CD4-positive, CD25-positive, alpha-beta regulatory T cell (primary cell): Measurements from ENCODE around the gene TPM4. TPM values are rescaled to one million over a fixed set of nuclear protein-coding genes. Genes with fewer than 3 reads are reported as not detected.

Source experiments
- ATAC-seq, 2 donors: fragments of 150-1000 bp; cut with Tn5 transposase; one replicate each; pipeline ENCODE4 v1.10.0; 2021; ENCODE audit warnings: low read depth in 2 of 2, moderate number of reproducible peaks in 2 of 2, moderate library complexity in 1 of 2
- DNase-seq, 3 donors: peaks; one replicate each; pipeline versions ENCODE4 v3.0.0 to v3.0.0-alpha.2; 2012 to 2022; ENCODE audit warnings: mixed read lengths in 1 of 3
- H3K27ac ChIP-seq: one replicate; pipeline ENCODE4 v1.7.0; 2013; ENCODE audit warnings: mild to moderate bottlenecking, low read length; ENCODE audit not compliant: insufficient read depth, poor library complexity, severe bottlenecking
- H3K27me3 ChIP-seq: one replicate; pipeline ENCODE4 v1.7.0; 2013; ENCODE audit warnings: low read length; ENCODE audit not compliant: control insufficient read depth, insufficient read depth
- H3K36me3 ChIP-seq: one replicate; pipeline ENCODE4 v1.7.0; 2013; ENCODE audit warnings: mild to moderate bottlenecking, low read length, moderate library complexity; ENCODE audit not compliant: control insufficient read depth, insufficient read depth
- H3K4me1 ChIP-seq: 2 replicates; pipeline ENCODE4 v1.7.0; 2013; ENCODE audit warnings: mild to moderate bottlenecking, low read length; ENCODE audit not compliant: insufficient read depth, control insufficient read depth, poor library complexity, severe bottlenecking
- H3K4me3 ChIP-seq: one replicate; pipeline ENCODE4 v1.7.0; 2013; ENCODE audit warnings: low read depth, mild to moderate bottlenecking, low read length, moderate library complexity
- H3K9me3 ChIP-seq, 2 experiments: 1 replicate in 1 of 2; 2 replicates in 1 of 2; pipeline ENCODE4 v1.7.0; 2013; ENCODE audit warnings: low read length in 2 of 2, mild to moderate bottlenecking in 1 of 2, moderate library complexity in 1 of 2; ENCODE audit not compliant: control insufficient read depth in 2 of 2
- H3K27ac Mint-ChIP-seq, 3 donors: one replicate each; pipeline ENCODE4 v1.8.0; 2020 to 2022; ENCODE audit warnings: mild to moderate bottlenecking in 3 of 3, mixed read lengths in 3 of 3, moderate library complexity in 2 of 3
- H3K27me3 Mint-ChIP-seq: one replicate; pipeline ENCODE4 v1.8.0; 2022; ENCODE audit warnings: mild to moderate bottlenecking, mixed read lengths
- H3K36me3 Mint-ChIP-seq: one replicate; pipeline ENCODE4 v1.8.0; 2020; ENCODE audit warnings: mixed read lengths
- H3K4me1 Mint-ChIP-seq, 4 donors: one replicate each; pipeline ENCODE4 v1.8.0; 2020 to 2022; ENCODE audit warnings: mixed read lengths in 4 of 4, mild to moderate bottlenecking in 1 of 4
- H3K4me3 Mint-ChIP-seq, 4 donors: one replicate each; pipeline ENCODE4 v1.8.0; 2020 to 2022; ENCODE audit warnings: mild to moderate bottlenecking in 4 of 4, mixed read lengths in 4 of 4, moderate library complexity in 3 of 4
- H3K9me3 Mint-ChIP-seq, 7 donors: one replicate each; pipeline ENCODE4 v1.8.0; 2020 to 2022; ENCODE audit warnings: mixed read lengths in 7 of 7, mild to moderate bottlenecking in 3 of 7, moderate library complexity in 2 of 7
- polyA plus RNA-seq, 4 donors: library from polyadenylated mRNA; unstranded; fragments of 300-500 nt; fragmentation: Illumina TruSeq; gene quantifications; one replicate each; pipeline ENCODE4 v1.2.3, GENCODE V29; 2021
- total RNA-seq: library from RNA; stranded (reverse); gene quantifications from one replicate; pipeline ENCODE4 v1.2.3, GENCODE V29; 2022

The TPM4 gene
- total and polyA plus RNA-seq, 5 donors from 2014 or later: 109 to 305 (median 150) TPM

- Histone ChIP-seq H3K4me3 (no peak overlapping the region), H3K4me1 (peaks cover 7% of the 10 kb centered on the region), H3K27me3 (peaks cover 5% of the 10 kb centered on the region), H3K36me3 (no peaks in the 10 kb centered on the region), H3K27ac (no peak overlapping the region), H3K9me3 (no peaks in the 10 kb centered on the region)
- Mint-ChIP-seq H3K27me3 (peaks cover 4% of the 10 kb centered on the region), H3K4me3 (no peak overlapping the region), H3K4me1 (peaks cover 4 to 16% (median 6%) of the 10 kb centered on the region in 4 donors), H3K36me3 (no peaks in the 10 kb centered on the region), H3K27ac (no peak overlapping the region), H3K9me3 (peaks cover 0 to 1% (median 0%) of the 10 kb centered on the region in 7 donors)
- no peak for ATAC-seq
- no peak for DNase-seq
Measured at GRCh38 chr19:16042533-16043085, 33.7 kb upstream of the TPM4 start.

GRCh38 chr19:16043156-16043757 is 33.0 kb upstream of the TPM4 start:
- Histone ChIP-seq H3K36me3 (no peaks in the 10 kb centered on the region), H3K9me3 (no peaks in the 10 kb centered on the region), H3K4me1 (peaks cover 7% of the 10 kb centered on the region), H3K27me3 (peaks cover 5% of the 10 kb centered on the region), H3K4me3 (no peak overlapping the region), H3K27ac (no peak overlapping the region)
- no peak overlapping the region for H3K27ac Mint-ChIP-seq
- no peaks in the 10 kb centered on the region for H3K36me3 Mint-ChIP-seq
- H3K4me3 Mint-ChIP-seq: no peak overlapping the region
- H3K27me3 Mint-ChIP-seq: peaks cover 4% of the 10 kb centered on the region
- H3K9me3 Mint-ChIP-seq: peaks cover 0 to 1% (median 0%) of the 10 kb centered on the region in 7 donors
- DNase-seq (no peak), ATAC-seq (no peak)
- H3K4me1 Mint-ChIP-seq: peaks cover 4 to 16% (median 6%) of the 10 kb centered on the region in 4 donors

- DNase-seq (no peak), ATAC-seq (no peak)
- Mint-ChIP-seq H3K27ac (no peak overlapping the region), H3K4me1 (peaks cover 4 to 16% (median 6%) of the 10 kb centered on the region in 4 donors), H3K9me3 (no peaks in the 10 kb centered on the region), H3K4me3 (no peak overlapping the region), H3K36me3 (no peaks in the 10 kb centered on the region), H3K27me3 (peaks cover 4% of the 10 kb centered on the region)
- peaks cover 7% of the 10 kb centered on the region for H3K4me1 ChIP-seq
- no peaks in the 10 kb centered on the region for H3K36me3 ChIP-seq
- H3K4me3 ChIP-seq: no peak overlapping the region
- H3K9me3 ChIP-seq: no peaks in the 10 kb centered on the region
- H3K27ac ChIP-seq: no peak overlapping the region
- peaks cover 5% of the 10 kb centered on the region for H3K27me3 ChIP-seq
Measured at GRCh38 chr19:16044746-16045145, 31.5 kb upstream of the TPM4 start.

GRCh38 chr19:16045171-16045570 is 31.1 kb upstream of the TPM4 start:
- H3K27me3 ChIP-seq: peaks cover 5% of the 10 kb centered on the region
- no peak overlapping the region for H3K27ac ChIP-seq
- Mint-ChIP-seq H3K27ac (no peak overlapping the region), H3K27me3 (peaks cover 4% of the 10 kb centered on the region), H3K9me3 (no peaks in the 10 kb centered on the region), H3K4me1 (peaks cover 4 to 14% (median 6%) of the 10 kb centered on the region in 4 donors), H3K36me3 (no peaks in the 10 kb centered on the region), H3K4me3 (no peak overlapping the region)
- ATAC-seq (no peak), DNase-seq (no peak)
- H3K9me3 ChIP-seq: no peaks in the 10 kb centered on the region
- no peak overlapping the region for H3K4me3 ChIP-seq
- no peaks in the 10 kb centered on the region for H3K36me3 ChIP-seq
- H3K4me1 ChIP-seq: peaks cover 7% of the 10 kb centered on the region

GRCh38 chr19:16045893-16046292 is 30.4 kb upstream of the TPM4 start:
- Histone ChIP-seq H3K4me3 (no peak overlapping the region), H3K4me1 (peaks cover 7% of the 10 kb centered on the region), H3K36me3 (no peaks in the 10 kb centered on the region), H3K27ac (no peak overlapping the region), H3K27me3 (peaks cover 5% of the 10 kb centered on the region), H3K9me3 (no peaks in the 10 kb centered on the region)
- Mint-ChIP-seq H3K27ac (no peak overlapping the region), H3K9me3 (no peaks in the 10 kb centered on the region), H3K36me3 (no peaks in the 10 kb centered on the region), H3K27me3 (peaks cover 4% of the 10 kb centered on the region), H3K4me1 (peaks cover 0 to 10% (median 3%) of the 10 kb centered on the region in 4 donors), H3K4me3 (no peak overlapping the region)
- no peak for ATAC-seq
- no peak for DNase-seq

GRCh38 chr19:16048583-16048982 is 27.7 kb upstream of the TPM4 start:
- Mint-ChIP-seq H3K9me3 (peaks cover 0 to 3% (median 0%) of the 10 kb centered on the region in 7 donors), H3K4me1 (peaks cover 0 to 17% (median 4%) of the 10 kb centered on the region in 4 donors), H3K27ac (no peak overlapping the region), H3K4me3 (no peak overlapping the region), H3K27me3 (peaks cover 7% of the 10 kb centered on the region), H3K36me3 (no peaks in the 10 kb centered on the region)
- H3K27ac ChIP-seq: no peak overlapping the region
- H3K9me3 ChIP-seq: no peaks in the 10 kb centered on the region
- no peaks in the 10 kb centered on the region for H3K27me3 ChIP-seq
- H3K4me3 ChIP-seq: no peak overlapping the region
- ATAC-seq: no peak
- DNase-seq: no peak
- H3K36me3 ChIP-seq: no peaks in the 10 kb centered on the region
- H3K4me1 ChIP-seq: no peaks in the 10 kb centered on the region

GRCh38 chr19:16051254-16052025 is 24.9 kb upstream of the TPM4 start:
- Mint-ChIP-seq H3K36me3 (no peaks in the 10 kb centered on the region), H3K27ac (peak overlapping the region in 2 of 3 donors; percentile 48 to 84), H3K9me3 (peaks cover 0 to 5% (median 0%) of the 10 kb centered on the region in 7 donors), H3K27me3 (peaks cover 15% of the 10 kb centered on the region), H3K4me3 (no peak overlapping the region), H3K4me1 (peaks cover 0 to 17% (median 4%) of the 10 kb centered on the region in 4 donors)
- ATAC-seq (peak; percentile 95), DNase-seq (peak; percentile 22 to 74 (median 60))
- no peak overlapping the region for H3K27ac ChIP-seq
- H3K27me3 ChIP-seq: peaks cover 3% of the 10 kb centered on the region
- no peak overlapping the region for H3K4me3 ChIP-seq
- no peaks in the 10 kb centered on the region for H3K4me1 ChIP-seq
- H3K9me3 ChIP-seq: peaks cover 0 to 3% of the 10 kb centered on the region in 2 experiments
- no peaks in the 10 kb centered on the region for H3K36me3 ChIP-seq
